HG03571 (cell line): ENCODE measurements around the gene SLC9A5.

ENCODE experiments used
- ATAC-seq: cut with Tn5 transposase; IDR thresholded peaks from one replicate; pipeline ENCODE4 v1.9.1; 2021; ENCODE audit not compliant: unreplicated experiment

SLC9A5 gene

GRCh38 chr16:67238278-67238575, 10.6 kb upstream of the SLC9A5 start:
- no peak for ATAC-seq

GRCh38 chr16:67238806-67239470, 9.8 kb upstream of the SLC9A5 start:
- ATAC-seq: no peak

GRCh38 chr16:67240506-67240905, 8.3 kb upstream of the SLC9A5 start:
- ATAC-seq: no peak

- ATAC-seq: no peak
Measured at GRCh38 chr16:67241008-67241900, 7.5 kb upstream of the SLC9A5 start.

GRCh38 chr16:67242138-67242730, 6.5 kb upstream of the SLC9A5 start:
- ATAC-seq: no peak

GRCh38 chr16:67243481-67243880, 5.3 kb upstream of the SLC9A5 start:
- ATAC-seq: no peak

GRCh38 chr16:67244387-67245185, 4.2 kb upstream of the SLC9A5 start:
- peak; percentile 50 for ATAC-seq

GRCh38 chr16:67245186-67245585, 3.6 kb upstream of the SLC9A5 start:
- ATAC-seq: no peak

GRCh38 chr16:67245674-67246080, 3.1 kb upstream of the SLC9A5 start:
- no peak for ATAC-seq

- no peak for ATAC-seq
Measured at GRCh38 chr16:67246081-67246755, 2.6 kb upstream of the SLC9A5 start.

GRCh38 chr16:67246756-67247191, 2.0 kb upstream of the SLC9A5 start:
- no peak for ATAC-seq

GRCh38 chr16:67247192-67248072, 1.3 kb upstream of the SLC9A5 start, which contains the start of gene FHOD1:
Gene FHOD1 (minus strand): TSS chr16:67247481. CDS start chr16:67247410, 71 bp downstream.
- ATAC-seq: peak; percentile 41

GRCh38 chr16:67248073-67248400, 742 bp upstream of the SLC9A5 start:
- ATAC-seq: no peak

GRCh38 chr16:67249178-67250044, 632 bp downstream of the SLC9A5 start:
- no peak for ATAC-seq

- no peak for ATAC-seq
Measured at GRCh38 chr16:67250045-67250327, 1.2 kb downstream of the SLC9A5 start.

- no peak for ATAC-seq
Measured at GRCh38 chr16:67252609-67253497, 4.1 kb downstream of the SLC9A5 start.

GRCh38 chr16:67254801-67255552, 6.2 kb downstream of the SLC9A5 start:
- ATAC-seq: no peak
